GM13976 (cell line): ENCODE data around the gene SDF4.

Experiments
- DNase-seq: peaks from one replicate; pipeline ENCODE4 v3.0.0; 2012; ENCODE audit warnings: low spot score
- CTCF ChIP-seq: IDR thresholded peaks from 2 replicates; pipeline ENCODE4 v1.5.1; 2012; ENCODE audit warnings: borderline replicate concordance, mild to moderate bottlenecking; ENCODE audit not compliant: insufficient read depth; ENCODE audit errors: extremely low read depth, missing control alignments, control extremely low read depth
- in situ Hi-C: fragments of 300-500 bp; cut with MboI; formaldehyde crosslinking; loops from one replicate; pipeline ENCODE4 v1.12.0; 2022; ENCODE audit warnings: low sequenced_read_pairs, mixed read lengths, inconsistent platforms; ENCODE audit not compliant: unreplicated experiment

Gene SDF4

GRCh38 chr1:1242461-1243265, 10.9 kb upstream of the SDF4 start:
- no peak for TF ChIP-seq CTCF
- no peak for DNase-seq
- in situ Hi-C loops: no loop called here

- in situ Hi-C loops: no loop called here
- DNase-seq: no peak
- no peak for TF ChIP-seq CTCF
Observed at GRCh38 chr1:1241588-1242219, 9.9 kb upstream of the SDF4 start.

- no peak for DNase-seq
- no peak for TF ChIP-seq CTCF
- in situ Hi-C loops: no loop called here
Observed at GRCh38 chr1:1240822-1241587, 9.2 kb upstream of the SDF4 start.

GRCh38 chr1:1240348-1240732, 8.5 kb upstream of the SDF4 start:
- TF ChIP-seq CTCF: no peak
- no peak for DNase-seq
- in situ Hi-C loops: no loop called here

GRCh38 chr1:1239614-1240347, 8.0 kb upstream of the SDF4 start:
- TF ChIP-seq CTCF: no peak
- in situ Hi-C loops: no loop called here
- no peak for DNase-seq

- in situ Hi-C loops: no loop called here
- TF ChIP-seq CTCF: no peak
- no peak for DNase-seq
Observed at GRCh38 chr1:1239227-1239613, 7.4 kb upstream of the SDF4 start.
